Middle frontal gyrus (tissue), 1 donor: ENCODE measurements around the gene SS18L1.

Experiments
- DNase-seq: peaks from one replicate; pipeline ENCODE4 v3.0.0-alpha.2; 2015; ENCODE audit warnings: low spot score; ENCODE audit errors: extremely low spot score

The SS18L1 gene

DNA sequence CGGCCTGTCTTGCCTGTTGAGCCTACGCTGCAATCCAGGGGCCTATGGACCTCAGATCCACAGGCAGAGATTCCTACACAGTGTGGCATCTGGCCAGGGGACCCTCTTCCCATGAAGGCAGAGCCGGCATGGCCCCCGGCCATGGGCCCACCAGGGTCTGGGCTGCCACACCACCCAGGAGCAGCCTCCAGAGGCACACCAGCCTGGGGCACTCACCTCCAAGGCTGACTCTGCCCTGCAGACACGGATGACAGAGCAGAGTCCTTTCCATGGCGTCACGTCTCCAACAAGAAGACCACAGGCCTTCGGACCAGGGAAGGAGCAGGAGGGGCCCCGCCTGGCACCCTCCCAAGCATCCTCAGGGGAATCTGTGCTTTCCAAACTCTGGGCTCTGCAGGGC lies 80.0 kb downstream of the SS18L1 start:
- DNase-seq, result no peak

DNA sequence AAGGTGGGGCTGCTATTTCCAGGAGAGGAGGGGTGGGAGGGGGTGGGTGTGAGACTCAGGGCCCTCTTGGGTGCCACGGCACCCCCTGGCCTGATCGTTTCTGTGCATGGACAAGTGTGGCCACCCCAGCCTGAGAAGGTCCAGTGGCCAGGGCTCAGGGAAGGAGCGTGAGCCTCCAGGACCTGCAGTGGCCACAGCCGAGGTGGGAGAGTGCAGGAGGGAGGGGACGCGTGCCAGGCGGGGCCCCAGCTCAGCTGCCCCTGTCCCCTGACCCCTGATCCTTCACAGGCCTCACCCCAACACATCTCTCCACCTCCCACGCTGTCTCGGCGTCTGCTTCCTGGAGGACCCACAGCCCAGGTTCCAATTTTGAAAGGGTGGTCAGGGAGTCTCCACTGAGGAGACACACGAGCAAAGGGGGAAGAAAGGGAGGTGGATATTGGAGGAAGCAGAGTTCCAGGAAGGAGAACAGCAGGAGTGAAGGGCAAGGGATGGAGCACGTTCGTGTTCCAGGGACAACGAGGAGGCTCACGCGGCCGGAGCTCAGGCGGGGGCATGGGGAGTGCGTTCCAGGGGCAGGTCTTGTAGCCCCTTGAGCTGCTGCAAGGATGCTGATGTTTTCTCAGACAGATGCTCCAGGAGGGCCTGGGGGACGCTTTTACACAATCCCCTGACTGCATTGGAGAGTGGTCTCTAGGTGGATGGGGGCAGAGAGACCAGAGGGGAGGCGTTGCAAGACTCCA lies 80.7 kb downstream of the SS18L1 start:
- no peak for DNase-seq

DNA sequence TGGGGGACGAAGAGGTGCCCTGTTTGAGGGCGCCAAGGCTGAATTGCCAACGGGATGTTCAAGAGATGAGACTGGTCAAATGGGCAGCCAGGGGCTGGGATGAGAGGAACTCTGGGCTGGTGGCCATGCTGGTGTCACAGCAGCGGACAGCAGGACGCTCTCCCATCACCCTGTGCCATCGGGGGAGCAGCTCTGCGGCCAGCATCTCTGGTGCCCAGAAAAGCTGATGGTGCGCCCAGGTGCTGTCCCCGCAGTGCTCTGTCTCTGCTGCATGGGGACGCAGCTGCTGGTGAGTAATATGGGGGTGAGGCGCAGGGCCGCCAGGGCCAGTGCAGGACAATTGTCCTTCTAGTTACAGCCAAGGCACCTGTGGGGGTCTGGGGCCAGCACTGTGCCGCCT lies 81.5 kb downstream of the SS18L1 start:
- DNase-seq, result no peak

DNA sequence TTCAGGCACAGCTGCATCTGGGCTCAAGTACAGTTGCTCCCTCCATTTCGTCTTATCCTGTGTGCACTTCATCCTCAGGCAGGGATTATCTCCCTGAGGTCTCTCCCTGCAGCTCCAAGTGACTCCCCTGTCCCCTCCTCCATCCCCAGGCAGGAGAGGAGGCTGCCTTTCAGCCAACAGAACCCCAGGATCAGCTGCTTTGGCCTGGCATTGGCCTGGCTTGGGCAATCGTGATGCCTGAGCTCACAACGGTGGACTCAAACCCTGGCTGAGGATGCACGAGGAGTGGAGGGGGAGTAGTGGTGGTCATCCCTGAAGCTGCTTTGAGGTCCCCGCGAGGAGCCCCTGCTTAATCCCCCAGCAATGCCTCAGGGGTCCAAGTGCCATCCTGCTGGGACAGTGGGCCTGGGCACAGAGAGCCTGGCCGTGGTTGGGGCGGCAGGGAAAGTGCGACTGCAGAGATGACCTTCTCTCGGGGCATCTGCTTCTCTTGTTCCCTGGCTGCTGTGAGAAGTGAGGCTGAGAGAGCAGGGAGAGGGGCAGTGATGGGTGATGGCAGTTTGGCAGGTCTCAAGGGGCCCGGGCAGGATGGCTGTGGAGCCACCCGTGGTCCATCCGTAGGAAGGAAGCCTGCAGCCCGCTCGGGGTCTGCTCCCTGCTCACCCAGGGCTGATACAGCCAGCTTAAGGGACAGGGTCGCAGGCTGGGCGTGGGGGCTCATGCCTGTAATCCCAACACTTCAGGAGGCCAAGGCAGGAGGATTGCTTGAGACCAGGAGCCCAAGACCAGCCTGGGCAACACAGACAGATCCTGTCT lies 82.5 kb downstream of the SS18L1 start:
- no peak for DNase-seq

DNA sequence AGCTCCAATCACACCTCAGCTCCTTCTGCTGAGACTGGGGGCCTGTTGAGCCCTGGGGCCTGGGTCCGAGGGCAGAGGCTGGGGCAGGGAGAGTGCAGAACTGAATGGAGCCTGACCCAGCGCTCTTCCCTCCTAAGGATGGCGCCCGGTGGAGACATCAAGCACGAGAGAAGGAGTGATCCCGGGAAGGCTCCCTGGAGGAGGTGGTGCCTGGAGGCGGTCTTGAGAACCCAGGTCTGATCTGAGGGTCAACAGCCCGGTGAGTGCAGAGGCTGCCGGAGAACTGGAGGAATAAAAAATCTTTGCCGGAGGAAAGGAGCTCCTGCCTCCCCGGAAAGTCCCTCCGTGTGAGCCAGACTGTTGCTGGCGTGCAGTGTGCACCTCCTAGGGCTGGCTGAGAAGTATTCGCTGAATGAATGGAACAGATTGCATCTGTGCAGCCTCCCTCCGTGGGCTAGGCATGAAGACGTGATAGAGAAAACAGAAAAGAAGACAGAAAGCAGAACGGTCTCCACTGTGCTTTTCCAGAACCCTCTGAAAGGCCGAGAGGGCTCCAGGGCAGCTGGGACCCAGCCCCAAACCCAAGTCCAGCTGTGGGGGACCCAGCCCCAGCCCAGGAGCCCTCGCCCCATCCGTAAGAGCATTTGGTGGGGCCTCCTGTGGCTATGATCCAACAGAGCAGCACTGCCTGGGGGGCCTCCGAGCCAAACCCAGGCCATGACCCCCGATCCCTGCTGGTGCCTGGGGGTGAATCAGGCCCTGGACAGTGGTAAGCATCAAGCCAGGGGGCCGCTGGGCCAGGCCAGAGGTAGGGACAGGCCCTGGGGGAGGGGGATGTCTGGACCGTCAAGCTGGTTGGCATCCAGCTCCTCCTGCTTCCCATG lies 83.4 kb downstream of the SS18L1 start:
- DNase-seq, result peak; percentile 21

DNA sequence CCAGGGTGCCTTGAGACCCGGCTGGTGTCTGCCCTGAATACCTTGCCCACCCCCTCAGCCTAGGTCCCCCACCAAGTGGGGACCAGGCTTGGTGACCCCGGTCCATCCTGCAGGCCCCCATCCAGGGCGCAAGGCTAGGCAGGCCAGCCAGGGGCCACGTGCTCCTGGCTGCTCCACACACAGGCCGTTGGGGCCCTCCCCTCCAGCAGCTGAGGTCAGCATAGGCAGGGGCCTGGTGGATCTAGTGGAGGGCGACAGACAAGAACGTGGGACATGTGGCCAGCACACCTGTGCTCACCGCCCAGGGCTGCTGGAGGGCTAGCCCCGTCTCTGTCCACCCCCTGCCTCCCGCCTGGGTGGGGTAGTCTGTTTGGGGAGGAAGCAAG lies 84.0 kb downstream of the SS18L1 start:
- no peak for DNase-seq

DNA sequence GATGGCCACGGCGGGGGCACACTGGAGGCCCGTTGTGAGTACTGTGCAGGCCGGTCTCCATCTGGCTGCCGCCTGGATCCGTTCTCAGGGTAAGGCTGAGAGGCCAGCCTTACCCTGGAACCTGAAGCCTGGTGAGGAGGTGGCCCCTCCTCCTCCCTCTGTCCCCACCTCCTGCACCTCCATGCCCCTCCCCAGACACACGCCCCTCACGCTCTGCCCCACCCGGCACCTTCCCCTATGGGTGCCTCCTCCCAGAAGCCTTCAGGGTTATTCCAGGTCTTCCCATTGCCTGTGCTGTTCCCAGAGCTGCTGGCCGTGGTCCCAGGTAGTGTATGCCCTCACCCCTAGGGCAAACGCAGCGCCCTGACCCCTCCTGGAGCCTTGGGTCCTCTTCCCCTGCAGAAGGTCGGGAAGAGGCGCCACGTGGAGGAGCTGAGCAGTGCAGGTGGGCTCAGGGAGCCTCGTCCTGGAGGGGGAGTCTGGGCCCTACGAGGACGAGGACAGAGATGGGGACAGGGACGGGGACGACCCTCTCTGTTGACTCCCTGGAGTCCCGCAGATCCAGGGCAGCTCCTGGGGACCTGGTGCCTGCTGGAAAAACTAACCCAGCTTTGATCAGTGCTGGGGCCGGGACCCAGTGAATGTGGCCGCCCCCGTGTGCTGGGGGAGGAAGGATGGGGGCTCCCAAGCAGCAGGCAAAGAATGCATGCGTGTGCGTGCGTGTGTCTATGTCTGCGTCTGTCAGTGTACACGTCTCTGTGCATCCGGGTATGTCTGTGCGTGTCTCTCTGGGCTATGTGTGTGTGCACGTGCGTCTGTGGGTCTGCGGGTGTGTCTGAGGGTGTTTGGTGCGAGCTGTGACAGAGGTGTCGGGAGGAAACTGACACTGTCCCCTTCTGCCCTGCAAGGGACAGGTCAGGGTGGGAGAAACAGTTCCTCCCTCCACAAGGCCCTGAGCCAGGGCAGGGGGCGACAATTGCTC lies 84.7 kb downstream of the SS18L1 start:
- DNase-seq, result no peak

DNA sequence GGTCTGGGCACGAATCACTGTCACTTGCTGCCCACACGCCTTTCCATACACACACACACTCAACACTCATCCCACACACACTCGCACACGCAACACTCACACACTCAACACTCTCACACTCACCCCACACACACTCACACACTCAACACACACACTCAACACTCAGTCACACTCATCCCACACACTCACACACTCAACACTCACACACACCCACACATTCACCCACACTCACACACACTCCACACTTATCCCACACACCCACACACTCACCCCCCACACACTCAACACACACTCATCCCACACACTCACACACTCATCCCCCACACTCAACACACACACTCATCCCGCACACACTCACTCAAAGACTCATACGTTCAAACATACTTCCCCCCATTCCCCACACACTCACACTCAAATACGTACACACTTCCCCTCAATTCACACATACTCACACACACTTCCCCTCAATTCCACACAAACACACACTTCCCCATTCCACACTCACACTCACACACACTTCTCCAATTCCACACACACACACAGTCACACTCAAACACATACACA lies 85.5 kb downstream of the SS18L1 start:
- DNase-seq, result no peak

DNA sequence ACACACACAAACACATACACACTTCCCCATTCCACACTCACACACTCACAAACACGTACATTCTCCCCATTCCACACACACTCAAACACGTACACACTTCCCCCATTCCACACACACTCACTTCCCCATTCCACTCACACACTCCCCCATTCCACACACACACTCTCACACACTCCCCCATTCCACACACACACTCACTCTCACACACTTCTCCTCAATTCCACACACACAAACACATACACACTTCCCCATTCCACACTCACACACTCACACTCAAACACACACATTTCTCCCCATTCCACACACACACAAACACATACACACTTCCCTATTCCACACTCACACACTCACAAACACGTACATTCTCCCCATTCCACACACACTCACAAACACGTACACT lies 86.1 kb downstream of the SS18L1 start:
- no peak for DNase-seq

DNA sequence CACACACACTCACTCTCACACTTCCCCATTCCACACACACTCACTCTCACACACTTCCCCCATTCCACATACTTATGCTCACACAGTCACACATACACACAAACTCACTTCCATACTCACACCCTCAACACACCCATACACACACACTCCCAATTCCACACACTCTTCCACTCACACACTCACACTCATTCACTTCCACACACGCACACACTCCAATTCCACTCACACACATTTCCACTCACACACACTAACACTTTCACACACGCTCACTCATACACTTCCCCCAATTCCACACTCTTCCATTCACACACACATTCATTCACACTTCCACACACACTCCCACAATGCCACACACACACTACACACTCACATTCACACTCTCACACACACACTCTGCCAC lies 86.7 kb downstream of the SS18L1 start:
- no peak for DNase-seq

DNA sequence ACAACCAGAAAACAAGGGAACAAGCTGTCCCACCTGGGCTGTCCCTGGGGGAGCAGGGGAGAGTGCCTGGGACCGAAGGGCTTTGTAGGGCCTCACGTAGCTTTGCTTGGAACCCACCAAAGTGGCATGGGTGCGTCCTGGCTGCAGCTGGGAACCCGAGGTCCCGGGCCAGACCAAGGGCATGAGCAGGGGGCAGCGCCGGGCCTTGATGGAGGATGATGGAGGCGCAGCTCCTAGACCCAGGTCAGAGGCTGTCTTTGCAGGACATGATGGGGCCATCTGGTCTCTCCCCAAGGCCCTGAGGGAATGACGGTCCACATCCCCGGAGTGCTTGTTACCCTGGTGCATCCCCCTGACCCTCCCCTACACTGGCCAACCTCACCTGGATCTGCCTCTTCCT lies 87.1 kb downstream of the SS18L1 start:
- no peak for DNase-seq

DNA sequence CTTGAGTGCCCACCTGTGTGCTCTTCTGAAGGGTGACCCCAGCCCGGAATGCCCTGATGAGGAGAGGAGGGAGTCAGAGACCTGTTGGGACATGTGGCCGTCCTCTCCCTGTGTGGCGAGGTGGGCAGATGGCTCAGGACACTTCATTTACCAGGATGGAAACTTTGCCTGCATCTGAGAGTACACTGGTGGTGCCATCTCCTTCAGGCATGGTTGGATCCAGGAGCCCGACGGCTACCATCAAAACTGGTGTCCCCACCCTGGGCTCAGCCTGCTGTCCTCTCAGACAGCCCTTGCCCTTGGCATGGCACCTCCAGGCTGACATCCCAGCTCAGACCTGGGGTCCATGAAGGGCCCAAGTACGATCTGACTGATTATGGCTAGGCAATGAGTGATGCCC lies 87.7 kb downstream of the SS18L1 start:
- no peak for DNase-seq
